Mucosa of descending colon (tissue), 3 donors: ENCODE results near the gene GMCL1. TPM values are rescaled to one million over a fixed set of nuclear protein-coding genes. Genes with fewer than 3 reads are reported as not detected.

Experiments
- ATAC-seq: fragments of 200-7000 bp; cut with Tn5 transposase; one replicate; pipeline ENCODE4 v1.9.1; 2020; ENCODE audit warnings: mild to moderate bottlenecking, moderate library complexity
- DNase-seq, 3 donors: peaks; one replicate each; pipeline ENCODE4 v3.0.0-alpha.2; 2020
- H3K36me3 ChIP-seq: fragments of 200-600 bp; one replicate; pipeline ENCODE4 v1.8.0; 2021; ENCODE audit warnings: low read depth, mild to moderate bottlenecking
- H3K4me1 ChIP-seq: fragments of 200-600 bp; one replicate; pipeline ENCODE4 v1.8.0; 2021; ENCODE audit warnings: low read depth, mild to moderate bottlenecking
- H3K4me3 ChIP-seq: fragments of 200-600 bp; one replicate; pipeline ENCODE4 v1.8.0; 2021; ENCODE audit warnings: mild to moderate bottlenecking
- H3K9me3 ChIP-seq: fragments of 200-600 bp; one replicate; pipeline ENCODE4 v1.8.0; 2021; ENCODE audit warnings: mild to moderate bottlenecking
- CTCF ChIP-seq: fragments of 200-600 bp; IDR thresholded peaks from one replicate; pipeline ENCODE4 v1.8.0; 2022; ENCODE audit warnings: antibody characterized with exemption, mild to moderate bottlenecking
- intact Hi-C, 2 donors: fragments of 100-400 bp; cut with DNase I in 1 of 2; cut with micrococcal nuclease in 1 of 2; formaldehyde crosslinking; loops; one replicate each; pipeline versions ENCODE4 v1.11.0 to v1.11.1; 2022; cut with DNase I, micrococcal nuclease
- total RNA-seq, 3 donors: library from RNA; stranded (reverse); fragmentation: NEBNext Ultra II Directional in 2 of 3; extraction: Animal tissue kit (Norgen Biotek cat#: 25700) in 2 of 3; gene quantifications; one replicate each; pipeline versions ENCODE4 v1.2.1 to v1.2.4, GENCODE V29; 2021 to 2023
- donor health status: DM: no; HTN: no; CAD: no; lungs with moderate emphysema.
- donor health status: DM: no; HTN: no; CAD: no.
- donor health status: DM: no; HTN: yes; CAD: no.

GMCL1 gene
- total RNA-seq, 3 donors from 2014 or later: 13.5 to 30.2 (median 18.8) TPM

GRCh38 chr2:69902213-69902922 lies 72.9 kb downstream of the GMCL1 start:
- H3K9me3 ChIP-seq: no peaks in the 10 kb centered on the region
- ATAC-seq (peak; percentile 47), DNase-seq (peak in 1 of 3 donors; percentile 67)
- no peaks in the 10 kb centered on the region for H3K4me1 ChIP-seq
- peaks cover 3% of the 10 kb centered on the region for H3K36me3 ChIP-seq
- no peak for TF ChIP-seq CTCF
- intact Hi-C loops: no loop called here
- H3K4me3 ChIP-seq: no peak overlapping the region

- intact Hi-C loops: no loop called here
- no peak for TF ChIP-seq CTCF
- Histone ChIP-seq H3K9me3 (no peaks in the 10 kb centered on the region), H3K4me3 (no peak overlapping the region), H3K4me1 (no peaks in the 10 kb centered on the region), H3K36me3 (no peaks in the 10 kb centered on the region)
- DNase-seq (no peak), ATAC-seq (no peak)
Measured at GRCh38 chr2:69907216-69907615, 77.8 kb downstream of the GMCL1 start.

- intact Hi-C loops: loop anchor here (5.0 to 10.0 kb wide), 3 partner anchors 153 to 233 kb away; no protein-coding TSS in a partner anchor
Measured at GRCh38 chr2:69911985-69912563, 82.6 kb downstream of the GMCL1 start.

GRCh38 chr2:69914164-69914949 lies 84.9 kb downstream of the GMCL1 start:
- H3K36me3 ChIP-seq: peaks cover 7% of the 10 kb centered on the region
- ATAC-seq (peak; percentile 89), DNase-seq (peak in 2 of 3 donors; percentile 97 to 100)
- H3K4me1 ChIP-seq: peaks cover 5% of the 10 kb centered on the region
- H3K4me3 ChIP-seq: peak overlapping the region; percentile 79
- TF ChIP-seq CTCF: peak; percentile 18
- intact Hi-C loops: loop anchor here (5.0 to 10.0 kb wide), 3 partner anchors 150 to 230 kb away; no protein-coding TSS in a partner anchor
- no peaks in the 10 kb centered on the region for H3K9me3 ChIP-seq

More at GRCh38 chr2:69911985-69912563, 82.6 kb downstream of the GMCL1 start:
- Histone ChIP-seq H3K4me1 (no peaks in the 10 kb centered on the region), H3K9me3 (no peaks in the 10 kb centered on the region), H3K4me3 (no peak overlapping the region), H3K36me3 (peaks cover 5% of the 10 kb centered on the region)
- DNase-seq: no peak
- no peak for ATAC-seq
- TF ChIP-seq CTCF: no peak
